DOHH2 (cell line): ENCODE results near the gene TIMP1.

ENCODE experiments used
- EZH2phosphoT487 ChIP-seq: fragments of 200-600 bp; sonication (generic); IDR thresholded peaks from 2 replicates; pipeline ENCODE4 v1.6.1; 2017; ENCODE audit warnings: borderline replicate concordance, mild to moderate bottlenecking, antibody characterized with exemption, low read length, moderate library complexity, mixed read lengths
- TF ChIP-seq, protein P1 (sequence below): fragments of 200-600 bp; sonication (generic); IDR thresholded peaks from one replicate; pipeline ENCODE4 v1.5.1; 2014; ENCODE audit warnings: antibody characterized with exemption, mild to moderate bottlenecking, low read depth, low read length; ENCODE audit not compliant: poor library complexity, severe bottlenecking

DNA sequence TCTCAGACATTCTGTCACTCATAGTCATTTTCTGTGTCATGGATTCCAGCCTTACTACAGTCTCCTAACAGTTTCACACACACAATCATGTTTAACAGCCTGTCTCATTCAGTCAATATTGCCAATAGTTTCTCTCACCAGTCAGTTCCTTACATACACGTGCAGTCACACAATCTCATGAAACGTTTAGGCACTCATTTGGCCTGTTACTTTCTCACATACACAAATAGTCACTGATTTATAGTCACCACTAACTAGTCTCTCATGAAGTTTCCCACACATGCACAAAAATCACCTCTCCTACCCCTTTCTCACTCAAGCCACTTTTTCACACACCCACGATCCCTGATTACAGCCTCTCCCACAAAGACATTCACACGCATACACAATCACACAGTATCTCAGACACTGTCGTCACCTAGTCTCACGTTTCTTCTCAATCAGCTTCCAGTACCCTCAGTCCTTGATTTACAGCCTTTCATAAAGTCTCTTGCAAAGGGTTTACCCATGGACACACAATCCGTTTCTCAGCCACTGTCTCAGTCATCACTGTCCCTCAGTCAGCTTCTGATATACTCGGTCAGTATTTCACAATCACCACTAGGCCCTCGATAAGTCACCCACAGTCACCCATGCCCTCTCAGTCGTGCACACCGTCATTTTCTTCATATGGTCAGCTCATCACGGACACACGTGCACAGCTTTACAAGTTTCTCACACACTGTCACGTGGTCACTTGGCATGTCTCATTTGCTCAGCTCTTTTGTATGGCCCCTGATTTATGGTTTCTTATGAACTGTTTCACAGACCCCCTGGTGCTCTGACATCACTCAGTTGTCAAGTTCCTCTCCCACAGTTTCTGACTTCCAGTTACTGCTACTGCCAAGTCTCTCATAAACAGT is 51.7 kb downstream of the TIMP1 start:
- TF ChIP-seq, protein P1, sequence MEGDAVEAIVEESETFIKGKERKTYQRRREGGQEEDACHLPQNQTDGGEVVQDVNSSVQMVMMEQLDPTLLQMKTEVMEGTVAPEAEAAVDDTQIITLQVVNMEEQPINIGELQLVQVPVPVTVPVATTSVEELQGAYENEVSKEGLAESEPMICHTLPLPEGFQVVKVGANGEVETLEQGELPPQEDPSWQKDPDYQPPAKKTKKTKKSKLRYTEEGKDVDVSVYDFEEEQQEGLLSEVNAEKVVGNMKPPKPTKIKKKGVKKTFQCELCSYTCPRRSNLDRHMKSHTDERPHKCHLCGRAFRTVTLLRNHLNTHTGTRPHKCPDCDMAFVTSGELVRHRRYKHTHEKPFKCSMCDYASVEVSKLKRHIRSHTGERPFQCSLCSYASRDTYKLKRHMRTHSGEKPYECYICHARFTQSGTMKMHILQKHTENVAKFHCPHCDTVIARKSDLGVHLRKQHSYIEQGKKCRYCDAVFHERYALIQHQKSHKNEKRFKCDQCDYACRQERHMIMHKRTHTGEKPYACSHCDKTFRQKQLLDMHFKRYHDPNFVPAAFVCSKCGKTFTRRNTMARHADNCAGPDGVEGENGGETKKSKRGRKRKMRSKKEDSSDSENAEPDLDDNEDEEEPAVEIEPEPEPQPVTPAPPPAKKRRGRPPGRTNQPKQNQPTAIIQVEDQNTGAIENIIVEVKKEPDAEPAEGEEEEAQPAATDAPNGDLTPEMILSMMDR, result no peak
- TF ChIP-seq EZH2phosphoT487, result no peak
